ENCODE measurements around the gene PGAP6. TPM values are rescaled to one million over a fixed set of nuclear protein-coding genes. Genes with fewer than 3 reads are reported as not detected.

PGAP6 gene
- total RNA-seq, 3 donors from 2014 or later = 77.3 to 134 (median 95.7) TPM

- peak; percentile 95 to 97 (median 96) for DNase-seq
- TF ChIP-seq CTCF (IDR thresholded peaks at IDR 0.05) = no peak
- Histone ChIP-seq H3K4me1 (ENCODE audit: low read depth) (peaks cover 11% of the 10 kb centered on the region), H3K4me3 (no peak within 1 kb of the TSS), H3K9me3 (no peaks in the 10 kb centered on the region), H3K36me3 (ENCODE audit: low read depth) (peaks cover 9% of the 10 kb centered on the region)
- intact Hi-C loops (cut with DNase I, micrococcal nuclease) = no loop called here
- peak; percentile 96 for ATAC-seq
Observed at GRCh38 chr16:370443-370842, 11.3 kb downstream of the PGAP6 start, which contains the start of gene MRPL28. MRPL28 (minus strand) TSS chr16:370538; CDS start chr16:370218, 320 bp downstream.

- peak; percentile 56 for ATAC-seq
- peaks cover 9% of the 10 kb centered on the region for H3K36me3 ChIP-seq (ENCODE audit: low read depth)
- no peak overlapping the region for H3K4me3 ChIP-seq
- peaks cover 11% of the 10 kb centered on the region for H3K4me1 ChIP-seq (ENCODE audit: low read depth)
- intact Hi-C loops (cut with DNase I, micrococcal nuclease) = no loop called here
- H3K9me3 ChIP-seq = no peaks in the 10 kb centered on the region
- TF ChIP-seq CTCF (IDR thresholded peaks at IDR 0.05) = no peak
- DNase-seq = peak in 1 of 3 donors; percentile 48
Observed at GRCh38 chr16:369866-370436, 11.8 kb downstream of the PGAP6 start.

GRCh38 chr16:369275-369865, 12.4 kb downstream of the PGAP6 start:
- H3K9me3 ChIP-seq = no peaks in the 10 kb centered on the region
- H3K4me3 ChIP-seq = no peak overlapping the region
- no peak for ATAC-seq
- peak in 2 of 3 donors; percentile 33 to 52 for DNase-seq
- no peak for TF ChIP-seq CTCF (IDR thresholded peaks at IDR 0.05)
- peaks cover 15% of the 10 kb centered on the region for H3K4me1 ChIP-seq (ENCODE audit: low read depth)
- intact Hi-C loops (cut with DNase I, micrococcal nuclease) = no loop called here
- H3K36me3 ChIP-seq (ENCODE audit: low read depth) = peaks cover 5% of the 10 kb centered on the region

GRCh38 chr16:368388-369158, 13.2 kb downstream of the PGAP6 start:
- no peaks in the 10 kb centered on the region for H3K9me3 ChIP-seq
- no peak overlapping the region for H3K4me3 ChIP-seq
- DNase-seq (peak in 2 of 3 donors; percentile 33 to 53), ATAC-seq (no peak)
- H3K4me1 ChIP-seq (ENCODE audit: low read depth) = peaks cover 15% of the 10 kb centered on the region
- intact Hi-C loops (cut with DNase I, micrococcal nuclease) = no loop called here
- H3K36me3 ChIP-seq (ENCODE audit: low read depth) = no peaks in the 10 kb centered on the region
- no peak for TF ChIP-seq CTCF (IDR thresholded peaks at IDR 0.05)

GRCh38 chr16:367333-367903, 14.4 kb downstream of the PGAP6 start:
- H3K4me1 ChIP-seq (ENCODE audit: low read depth) = peaks cover 15% of the 10 kb centered on the region
- no peaks in the 10 kb centered on the region for H3K9me3 ChIP-seq
- TF ChIP-seq CTCF (IDR thresholded peaks at IDR 0.05) = no peak
- H3K36me3 ChIP-seq (ENCODE audit: low read depth) = no peaks in the 10 kb centered on the region
- H3K4me3 ChIP-seq = no peak overlapping the region
- intact Hi-C loops (cut with DNase I, micrococcal nuclease) = no loop called here
- DNase-seq = peak in 2 of 3 donors; percentile 27 to 44
- ATAC-seq = no peak
